Cardiac muscle cell (in vitro differentiated cells and primary cell): Measurements from ENCODE around the gene ZMAT5. TPM values are rescaled to one million over a fixed set of nuclear protein-coding genes. Genes with fewer than 3 reads are reported as not detected.
"Not testable (repeated sequence)": the region's sequence is repeated elsewhere in the genome, so short reads cannot be mapped to it uniquely, and the experiment has no call there.

ENCODE experiments used
- DNase-seq, 2 donors: peaks; one replicate each; pipeline versions ENCODE4 v3.0.0 to v3.0.0-alpha.2; 2010 to 2017; ENCODE audit warnings: low read depth in 1 of 2, low spot score in 1 of 2
- H3K27ac ChIP-seq: fragments of 200-600 bp; sonication (generic); 2 replicates; pipeline ENCODE4 v1.5.1; 2016
- H3K27me3 ChIP-seq: fragments of 200-600 bp; sonication (generic); 2 replicates; pipeline ENCODE4 v1.6.0; 2016; ENCODE audit warnings: control low read depth
- H3K36me3 ChIP-seq: fragments of 200-600 bp; sonication (generic); 2 replicates; pipeline ENCODE4 v1.5.1; 2016; ENCODE audit warnings: control low read depth
- H3K4me1 ChIP-seq: fragments of 200-600 bp; sonication (generic); 2 replicates; pipeline ENCODE4 v1.8.1; 2017; ENCODE audit warnings: low read depth, mild to moderate bottlenecking, mixed run types
- H3K4me3 ChIP-seq: fragments of 200-600 bp; sonication (generic); 2 replicates; pipeline ENCODE4 v1.5.1; 2016; ENCODE audit warnings: mild to moderate bottlenecking
- H3K9me3 ChIP-seq: fragments of 200-600 bp; sonication (generic); 2 replicates; pipeline ENCODE4 v1.5.1; 2017; ENCODE audit warnings: low read depth, mild to moderate bottlenecking, control low read depth
- polyA plus RNA-seq: library from polyadenylated mRNA; unstranded; fragments of >200 nt; fragmentation: Nextera tagmentation; extraction: Ambion mirVana; gene quantifications from 2 replicates; pipeline ENCODE4 v1.2.1, GENCODE V29; 2016
- total RNA-seq: library from RNA; depleted of rRNA; stranded (reverse); fragments of >200 nt; gene quantifications from 2 replicates; pipeline ENCODE4 v1.2.3, GENCODE V29; 2016
- TF ChIP-seq, protein P1 (sequence below): IDR thresholded peaks from 2 replicates; pipeline ENCODE4 v1.5.1; 2012; ENCODE audit warnings: low read depth, mild to moderate bottlenecking, low read length

ZMAT5 gene
- total and polyA plus RNA-seq, 2 experiments from 2014 or later = 40.5 to 76.1 TPM

DNA sequence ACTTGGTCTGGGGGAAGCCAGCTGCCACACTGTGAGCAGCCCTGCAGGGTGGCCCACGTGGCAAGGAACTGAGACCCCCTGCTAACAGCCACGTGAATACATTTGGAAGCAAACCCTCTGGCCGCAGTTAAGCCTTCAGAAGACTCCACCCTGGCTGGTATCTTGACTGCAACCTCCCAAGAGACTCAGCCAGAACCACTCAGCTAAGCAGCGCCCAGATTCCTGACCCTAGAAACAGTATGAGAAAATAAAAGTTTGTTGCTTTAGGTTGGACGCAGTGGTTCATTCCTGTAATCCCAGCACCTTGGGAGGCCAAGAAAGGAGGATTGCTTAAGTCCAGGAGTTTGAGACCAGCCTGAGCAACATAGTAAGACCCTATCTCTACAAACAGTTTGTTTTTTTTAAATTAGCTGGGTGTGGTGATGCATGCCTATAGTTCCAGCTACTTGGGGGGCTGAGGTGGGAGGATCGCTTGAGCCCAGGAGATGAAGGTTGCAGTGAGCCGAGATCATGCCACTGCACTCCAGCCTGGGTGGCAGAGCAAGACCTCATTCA, 8.7 kb downstream of the ZMAT5 start:
- H3K27ac ChIP-seq = no peak overlapping the region
- H3K27me3 ChIP-seq = no peaks in the 10 kb centered on the region
- DNase-seq = peak in 1 of 2 donors; percentile 11
- H3K9me3 ChIP-seq = no peaks in the 10 kb centered on the region
- TF ChIP-seq, protein P1, sequence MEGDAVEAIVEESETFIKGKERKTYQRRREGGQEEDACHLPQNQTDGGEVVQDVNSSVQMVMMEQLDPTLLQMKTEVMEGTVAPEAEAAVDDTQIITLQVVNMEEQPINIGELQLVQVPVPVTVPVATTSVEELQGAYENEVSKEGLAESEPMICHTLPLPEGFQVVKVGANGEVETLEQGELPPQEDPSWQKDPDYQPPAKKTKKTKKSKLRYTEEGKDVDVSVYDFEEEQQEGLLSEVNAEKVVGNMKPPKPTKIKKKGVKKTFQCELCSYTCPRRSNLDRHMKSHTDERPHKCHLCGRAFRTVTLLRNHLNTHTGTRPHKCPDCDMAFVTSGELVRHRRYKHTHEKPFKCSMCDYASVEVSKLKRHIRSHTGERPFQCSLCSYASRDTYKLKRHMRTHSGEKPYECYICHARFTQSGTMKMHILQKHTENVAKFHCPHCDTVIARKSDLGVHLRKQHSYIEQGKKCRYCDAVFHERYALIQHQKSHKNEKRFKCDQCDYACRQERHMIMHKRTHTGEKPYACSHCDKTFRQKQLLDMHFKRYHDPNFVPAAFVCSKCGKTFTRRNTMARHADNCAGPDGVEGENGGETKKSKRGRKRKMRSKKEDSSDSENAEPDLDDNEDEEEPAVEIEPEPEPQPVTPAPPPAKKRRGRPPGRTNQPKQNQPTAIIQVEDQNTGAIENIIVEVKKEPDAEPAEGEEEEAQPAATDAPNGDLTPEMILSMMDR = no peak
- H3K4me1 ChIP-seq = peaks cover 6% of the 10 kb centered on the region
- H3K4me3 ChIP-seq = no peak overlapping the region
- no peaks in the 10 kb centered on the region for H3K36me3 ChIP-seq

DNA sequence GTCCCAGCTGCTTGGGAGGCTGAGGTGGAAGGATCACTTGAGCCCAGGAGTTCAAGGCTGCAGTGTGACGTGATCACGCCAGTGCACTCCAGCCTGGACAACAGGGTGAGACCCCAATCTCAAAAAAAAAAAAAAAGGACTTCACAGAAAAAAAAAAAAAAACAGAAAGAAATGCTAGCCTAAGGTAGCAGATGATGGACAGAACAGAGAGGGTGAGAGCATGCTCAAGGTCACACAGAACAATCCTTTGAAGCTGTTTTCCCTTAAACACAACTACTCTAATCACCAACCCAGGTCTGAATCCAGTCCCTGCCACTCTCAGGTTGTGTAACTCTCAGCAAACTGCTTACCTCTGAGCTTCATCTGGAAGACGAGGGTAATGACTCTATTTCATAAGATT, 9.7 kb downstream of the ZMAT5 start:
- DNase-seq = no peak
- Histone ChIP-seq H3K9me3 (no peaks in the 10 kb centered on the region), H3K27me3 (no peaks in the 10 kb centered on the region), H3K27ac (no peak overlapping the region), H3K36me3 (no peaks in the 10 kb centered on the region), H3K4me1 (peaks cover 6% of the 10 kb centered on the region), H3K4me3 (no peak overlapping the region)
- TF ChIP-seq, protein P1 = no peak

DNA sequence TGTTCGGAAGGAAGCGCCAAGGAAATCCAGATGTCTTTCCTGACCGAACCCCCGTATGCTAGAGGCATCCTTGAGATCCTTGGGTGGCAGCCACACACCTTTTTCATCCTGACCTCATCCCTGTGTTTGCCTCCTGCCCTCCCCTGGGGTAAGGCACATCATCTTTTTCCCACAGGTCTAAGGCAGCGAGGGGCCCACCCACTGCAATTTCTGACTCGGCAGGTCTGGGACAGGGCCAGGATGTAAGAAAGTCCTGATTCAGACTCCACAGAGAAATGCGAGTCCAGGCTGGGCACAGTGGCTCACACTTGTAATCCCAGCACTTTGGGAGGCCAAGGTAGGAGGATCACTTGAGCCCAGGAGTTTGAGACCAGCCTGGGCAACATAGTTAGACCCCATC, 10.5 kb downstream of the ZMAT5 start:
- Histone ChIP-seq H3K9me3 (no peaks in the 10 kb centered on the region), H3K27me3 (no peaks in the 10 kb centered on the region), H3K27ac (no peak overlapping the region), H3K4me3 (no peak overlapping the region), H3K4me1 (peaks cover 6% of the 10 kb centered on the region), H3K36me3 (no peaks in the 10 kb centered on the region)
- TF ChIP-seq, protein P1 = no peak
- DNase-seq = no peak

DNA sequence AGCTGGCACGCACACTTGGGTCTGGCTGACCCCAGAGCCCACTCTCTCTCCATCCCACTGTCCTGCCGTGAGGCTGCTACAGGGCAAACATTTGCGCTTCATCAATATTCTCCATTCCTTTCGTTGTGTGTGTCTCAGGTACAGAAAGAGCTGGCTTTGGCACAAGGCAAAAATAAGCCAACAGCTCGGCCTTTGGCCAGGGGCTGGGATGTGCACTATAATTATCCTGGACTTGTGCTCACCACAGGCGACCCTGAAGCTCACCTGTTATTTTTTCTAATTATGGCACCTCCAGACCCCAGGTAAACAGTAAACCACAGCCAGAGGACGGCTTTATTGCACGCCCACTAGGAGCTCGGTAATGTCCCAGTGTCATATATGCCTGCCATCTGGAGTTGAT, 10.9 kb downstream of the ZMAT5 start:
- H3K27ac ChIP-seq = no peak overlapping the region
- H3K4me1 ChIP-seq = peaks cover 6% of the 10 kb centered on the region
- no peaks in the 10 kb centered on the region for H3K36me3 ChIP-seq
- H3K9me3 ChIP-seq = no peaks in the 10 kb centered on the region
- TF ChIP-seq, protein P1 = no peak
- H3K27me3 ChIP-seq = no peaks in the 10 kb centered on the region
- H3K4me3 ChIP-seq = no peak overlapping the region
- DNase-seq = no peak

DNA sequence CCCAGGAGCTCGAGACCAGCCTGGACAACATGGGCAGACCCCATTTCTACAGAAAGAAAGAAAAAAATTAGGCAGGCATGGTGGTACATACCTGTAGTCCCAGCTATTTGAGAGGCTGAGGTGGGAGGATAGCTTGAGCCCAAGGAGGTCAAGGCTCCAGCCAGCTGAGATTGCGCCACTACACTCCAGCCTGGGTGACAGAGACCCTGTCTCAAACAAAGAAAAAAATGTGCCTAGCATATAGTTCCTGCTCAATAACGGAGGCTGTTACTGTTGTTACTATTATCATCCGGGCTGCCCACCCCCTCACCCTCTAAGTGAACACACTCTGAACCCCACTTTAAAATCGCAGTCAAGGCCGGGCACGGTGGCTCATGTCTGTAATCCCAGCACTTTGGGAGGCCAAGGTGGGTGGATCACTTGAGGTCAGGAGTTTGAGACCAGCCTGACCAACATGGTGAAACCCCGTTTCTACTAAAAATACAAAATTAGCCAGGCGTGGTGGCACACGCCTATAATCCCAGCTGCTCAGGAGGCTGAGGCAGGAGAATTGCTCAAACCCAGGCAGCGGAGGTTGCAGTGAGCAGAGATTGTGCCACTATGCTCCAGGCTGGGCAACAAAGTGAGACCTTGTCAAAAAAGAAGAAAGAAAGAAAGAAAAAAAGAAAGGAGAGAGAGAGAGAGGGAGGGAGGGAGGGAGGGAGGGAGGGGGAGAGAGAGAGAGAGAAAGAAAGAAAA, 12.0 kb downstream of the ZMAT5 start:
- H3K9me3 ChIP-seq, DNase-seq, H3K27me3 ChIP-seq: not testable (repeated sequence)

DNA sequence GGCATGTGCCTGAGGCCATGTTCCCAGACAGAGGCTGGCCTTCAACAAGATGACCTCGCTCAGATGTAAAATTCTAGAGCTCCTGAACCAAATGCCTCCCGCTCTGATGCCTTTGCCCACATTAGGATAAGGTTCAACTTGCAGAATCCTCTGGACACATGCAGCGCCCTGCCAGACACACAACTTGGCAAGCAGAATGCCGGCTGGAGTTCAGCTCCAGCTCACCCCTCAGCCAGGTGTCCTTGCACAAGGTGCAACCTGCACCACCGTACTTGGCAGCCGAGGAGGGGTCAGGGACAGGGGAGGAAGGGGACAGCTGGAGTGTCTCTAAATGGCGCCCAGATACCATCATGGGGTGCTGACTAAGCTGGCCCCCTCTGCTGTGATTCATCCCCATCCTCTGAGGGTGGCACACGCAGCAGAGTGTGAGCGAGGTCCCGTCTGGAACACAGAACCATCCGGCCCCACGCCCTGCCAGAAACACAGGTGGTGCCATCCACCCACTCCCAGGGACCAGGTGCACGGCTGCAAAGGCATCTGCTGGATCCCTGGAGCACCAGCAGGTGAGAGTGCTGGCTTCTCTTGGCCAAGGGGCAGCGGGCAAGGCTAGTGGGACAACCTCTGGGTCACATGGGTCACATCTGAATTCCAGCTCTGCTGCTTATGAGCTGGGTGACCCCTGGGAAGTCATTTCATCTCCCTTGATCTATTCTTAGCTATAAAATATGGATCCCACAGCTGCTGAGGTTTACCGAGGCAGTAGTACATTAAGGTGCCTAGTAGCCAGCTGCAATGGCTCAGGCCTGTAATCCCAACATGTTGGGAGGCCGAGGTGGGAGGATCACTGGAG, 12.8 kb downstream of the ZMAT5 start:
- DNase-seq = no peak
- peaks cover 4% of the 10 kb centered on the region for H3K4me1 ChIP-seq
- no peaks in the 10 kb centered on the region for H3K36me3 ChIP-seq
- H3K27ac ChIP-seq = no peak overlapping the region
- no peaks in the 10 kb centered on the region for H3K9me3 ChIP-seq
- H3K27me3 ChIP-seq = no peaks in the 10 kb centered on the region
- no peak overlapping the region for H3K4me3 ChIP-seq
- TF ChIP-seq, protein P1 = no peak

More for the DNA sequence above, 12.0 kb downstream of the ZMAT5 start:
- H3K4me3 ChIP-seq, H3K27ac ChIP-seq, H3K4me1 ChIP-seq, H3K36me3 ChIP-seq: not testable (repeated sequence)
